Mesothelial cell of epicardium (in vitro differentiated cells): Measurements from ENCODE around the gene LZTFL1. TPM values are rescaled to one million over a fixed set of nuclear protein-coding genes. Genes with fewer than 3 reads are reported as not detected.

Source experiments
- DNase-seq, 2 experiments: peaks; one replicate each; pipeline ENCODE4 v3.0.0; 2021; ENCODE audit warnings: low spot score in 2 of 2; ENCODE audit not compliant: unreplicated experiment in 2 of 2
- H3K27ac Mint-ChIP-seq: 2 replicates; pipeline ENCODE4 v1.8.0; 2021; ENCODE audit warnings: mixed read lengths
- H3K27me3 Mint-ChIP-seq: 2 replicates; pipeline ENCODE4 v1.8.0; 2021; ENCODE audit warnings: low read depth, mixed read lengths
- H3K36me3 Mint-ChIP-seq: 2 replicates; pipeline ENCODE4 v1.8.0; 2021; ENCODE audit warnings: mixed read lengths
- H3K4me1 Mint-ChIP-seq: 2 replicates; pipeline ENCODE4 v1.8.0; 2021; ENCODE audit warnings: mixed read lengths
- H3K4me3 Mint-ChIP-seq: 2 replicates; pipeline ENCODE4 v1.8.0; 2021; ENCODE audit warnings: mild to moderate bottlenecking, moderate library complexity, mixed read lengths
- H3K9me3 Mint-ChIP-seq: 2 replicates; pipeline ENCODE4 v1.8.0; 2021; ENCODE audit warnings: mixed read lengths
- total RNA-seq: library from RNA; stranded (reverse); gene quantifications from 3 replicates; pipeline ENCODE4 v1.2.1, GENCODE V29; 2021
- TF ChIP-seq, protein P1 (sequence below): fragments of 200-600 bp; sonication (generic); IDR thresholded peaks from one replicate; pipeline ENCODE4 v1.5.0; 2021; ENCODE audit warnings: antibody characterized with exemption; ENCODE audit not compliant: unreplicated experiment

The LZTFL1 gene
- total RNA-seq, 1 donor from 2014 or later: 21.7 TPM

DNA sequence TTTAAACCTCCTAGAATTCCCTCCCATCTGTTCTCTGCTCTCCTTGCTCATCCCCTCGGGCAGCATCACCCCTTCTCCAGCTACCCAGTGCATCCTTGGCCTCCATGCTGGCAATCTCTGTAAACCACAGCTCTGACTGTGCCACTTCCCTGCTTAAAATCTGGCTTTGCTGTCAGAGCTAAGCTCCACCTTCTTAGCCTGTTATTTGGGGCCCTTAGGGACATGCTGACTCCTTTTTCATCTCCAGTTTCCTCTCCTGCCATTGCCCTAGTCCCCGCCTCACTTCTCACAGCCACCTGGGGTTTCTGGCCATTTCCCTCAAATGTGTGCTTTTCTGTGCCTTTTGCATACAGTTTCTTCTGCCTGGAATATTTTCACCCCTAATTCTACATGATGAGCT, 51.3 kb downstream of the LZTFL1 start:
- Mint-ChIP-seq H3K36me3 (no peaks in the 10 kb centered on the region), H3K9me3 (peaks cover 12% of the 10 kb centered on the region), H3K27ac (no peak overlapping the region), H3K4me1 (peaks cover 3% of the 10 kb centered on the region), H3K4me3 (no peak overlapping the region), H3K27me3 (peaks cover 68% of the 10 kb centered on the region)
- TF ChIP-seq, protein P1, sequence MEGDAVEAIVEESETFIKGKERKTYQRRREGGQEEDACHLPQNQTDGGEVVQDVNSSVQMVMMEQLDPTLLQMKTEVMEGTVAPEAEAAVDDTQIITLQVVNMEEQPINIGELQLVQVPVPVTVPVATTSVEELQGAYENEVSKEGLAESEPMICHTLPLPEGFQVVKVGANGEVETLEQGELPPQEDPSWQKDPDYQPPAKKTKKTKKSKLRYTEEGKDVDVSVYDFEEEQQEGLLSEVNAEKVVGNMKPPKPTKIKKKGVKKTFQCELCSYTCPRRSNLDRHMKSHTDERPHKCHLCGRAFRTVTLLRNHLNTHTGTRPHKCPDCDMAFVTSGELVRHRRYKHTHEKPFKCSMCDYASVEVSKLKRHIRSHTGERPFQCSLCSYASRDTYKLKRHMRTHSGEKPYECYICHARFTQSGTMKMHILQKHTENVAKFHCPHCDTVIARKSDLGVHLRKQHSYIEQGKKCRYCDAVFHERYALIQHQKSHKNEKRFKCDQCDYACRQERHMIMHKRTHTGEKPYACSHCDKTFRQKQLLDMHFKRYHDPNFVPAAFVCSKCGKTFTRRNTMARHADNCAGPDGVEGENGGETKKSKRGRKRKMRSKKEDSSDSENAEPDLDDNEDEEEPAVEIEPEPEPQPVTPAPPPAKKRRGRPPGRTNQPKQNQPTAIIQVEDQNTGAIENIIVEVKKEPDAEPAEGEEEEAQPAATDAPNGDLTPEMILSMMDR: no peak
- no peak for DNase-seq

DNA sequence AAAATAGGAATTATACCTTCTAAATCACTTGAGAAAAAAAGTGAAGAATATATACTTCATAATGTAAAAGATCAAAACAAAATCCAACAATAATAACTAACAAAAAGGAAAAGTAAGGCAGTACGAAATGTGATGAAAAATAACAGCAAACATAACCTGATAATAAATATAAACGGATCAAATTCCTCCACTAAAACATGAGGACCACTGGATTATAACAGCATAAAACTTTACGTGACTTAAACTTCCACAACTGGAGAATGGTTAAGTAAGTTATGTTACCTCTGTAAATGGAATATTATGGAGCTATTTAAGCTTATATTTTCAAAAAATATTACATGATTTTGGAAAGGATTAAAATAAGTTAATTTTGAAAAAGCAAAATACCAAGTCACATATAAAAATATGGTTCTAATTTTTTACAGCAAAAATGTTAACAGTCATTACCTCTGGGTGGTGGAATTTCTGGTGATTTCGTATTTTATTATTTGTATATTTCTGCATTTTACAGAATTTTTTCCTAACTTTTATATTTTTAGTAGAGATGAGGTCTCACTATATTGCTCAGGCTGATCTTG, 52.6 kb downstream of the LZTFL1 start:
- TF ChIP-seq, protein P1: no peak
- H3K4me3 Mint-ChIP-seq: no peak overlapping the region
- no peak for DNase-seq
- H3K27me3 Mint-ChIP-seq: peaks cover 56% of the 10 kb centered on the region
- H3K36me3 Mint-ChIP-seq: no peaks in the 10 kb centered on the region
- H3K27ac Mint-ChIP-seq: no peak overlapping the region
- H3K9me3 Mint-ChIP-seq: peaks cover 18% of the 10 kb centered on the region
- no peaks in the 10 kb centered on the region for H3K4me1 Mint-ChIP-seq

DNA sequence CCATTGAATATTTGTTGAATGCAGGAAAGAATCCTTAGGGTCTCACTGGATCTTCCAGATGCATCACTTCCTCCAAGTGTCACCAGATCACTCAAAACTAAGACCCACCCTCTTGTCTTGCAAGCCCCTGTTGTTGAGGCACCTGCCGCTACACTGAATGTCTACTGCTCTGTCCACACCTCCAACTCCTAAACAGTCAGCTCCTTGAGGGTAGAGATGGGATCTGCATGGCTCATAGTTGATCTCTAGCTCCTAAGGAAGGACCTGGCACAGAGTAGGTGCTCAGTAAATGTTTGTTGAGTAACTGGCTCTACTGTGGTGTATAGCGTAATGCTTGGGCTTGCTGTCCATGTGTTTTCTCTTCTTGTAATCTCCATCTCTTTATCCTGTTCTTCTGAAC, 54.4 kb downstream of the LZTFL1 start:
- Mint-ChIP-seq H3K4me1 (no peaks in the 10 kb centered on the region), H3K9me3 (peaks cover 20% of the 10 kb centered on the region), H3K36me3 (no peaks in the 10 kb centered on the region), H3K27me3 (peaks cover 42% of the 10 kb centered on the region), H3K4me3 (no peak overlapping the region), H3K27ac (no peak overlapping the region)
- DNase-seq: peak in 1 of 2 experiments; percentile 14
- TF ChIP-seq, protein P1: no peak

DNA sequence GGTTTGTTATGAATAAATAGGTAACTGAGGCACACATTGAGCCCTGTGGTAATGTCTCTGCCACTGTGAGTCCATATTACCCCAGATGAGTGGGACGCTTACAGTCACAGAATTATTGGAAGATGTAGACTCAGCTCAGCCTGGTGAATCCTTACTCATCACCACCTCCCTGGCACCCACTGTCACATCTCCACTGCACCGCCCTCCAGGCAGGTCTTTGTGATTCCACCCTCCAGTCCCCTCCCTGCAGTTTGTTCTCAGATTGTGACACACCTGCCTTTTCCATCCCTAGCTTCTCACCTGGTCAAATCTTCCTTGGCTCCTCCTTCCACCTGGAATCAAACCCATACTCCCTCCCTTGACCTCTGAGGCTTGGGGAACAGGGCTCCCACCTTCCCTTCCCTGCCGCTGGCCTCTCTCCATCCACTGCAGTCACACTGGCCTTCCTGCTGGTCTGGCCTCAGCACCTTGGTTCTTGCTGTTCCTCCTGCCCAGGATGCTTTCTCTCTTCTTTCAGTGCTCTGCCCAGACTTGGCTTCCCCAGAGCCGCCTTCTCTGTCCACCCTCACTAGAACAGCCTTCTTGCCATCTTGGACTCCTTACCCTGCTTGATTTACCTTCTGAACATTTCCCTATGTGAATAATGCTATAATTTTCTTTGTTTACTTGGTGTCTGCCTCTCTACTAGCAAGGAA, 55.0 kb downstream of the LZTFL1 start:
- peaks cover 20% of the 10 kb centered on the region for H3K9me3 Mint-ChIP-seq
- TF ChIP-seq, protein P1: no peak
- H3K36me3 Mint-ChIP-seq: no peaks in the 10 kb centered on the region
- H3K4me3 Mint-ChIP-seq: no peak overlapping the region
- H3K27me3 Mint-ChIP-seq: peaks cover 38% of the 10 kb centered on the region
- no peak overlapping the region for H3K27ac Mint-ChIP-seq
- DNase-seq: peak in 1 of 2 experiments; percentile 20
- no peaks in the 10 kb centered on the region for H3K4me1 Mint-ChIP-seq

DNA sequence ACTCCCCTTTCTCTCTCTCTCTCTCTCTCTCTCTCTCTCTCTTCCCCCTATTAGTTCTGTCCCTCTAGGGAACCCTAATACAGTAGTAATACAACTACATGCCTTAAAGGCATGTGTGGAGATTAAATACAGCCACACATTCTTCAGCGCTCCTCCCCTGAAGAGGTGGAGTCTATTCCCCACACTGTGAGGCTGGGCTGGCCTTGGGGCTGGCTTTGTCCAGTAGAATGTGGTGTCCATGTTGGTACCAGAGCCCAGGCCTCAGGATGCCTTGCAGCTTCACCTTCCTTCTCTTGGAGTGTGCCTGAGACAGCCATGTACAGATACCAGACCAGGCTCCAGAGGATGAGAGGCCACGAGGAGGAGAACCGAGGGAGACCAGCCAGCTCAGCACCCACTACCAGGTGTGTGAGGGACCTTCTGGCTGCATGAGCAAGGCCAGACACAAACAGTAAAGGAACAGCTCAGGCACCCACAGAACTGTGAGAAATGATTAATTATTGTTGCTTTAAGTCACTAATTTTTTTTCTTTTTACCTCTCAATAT, 56.2 kb downstream of the LZTFL1 start:
- TF ChIP-seq, protein P1: no peak
- Mint-ChIP-seq H3K9me3 (peaks cover 20% of the 10 kb centered on the region), H3K27ac (no peak overlapping the region), H3K4me1 (no peaks in the 10 kb centered on the region), H3K4me3 (no peak overlapping the region), H3K36me3 (no peaks in the 10 kb centered on the region), H3K27me3 (peaks cover 32% of the 10 kb centered on the region)
- peak in 1 of 2 experiments; percentile 7 for DNase-seq
